Heart left ventricle (tissue), 13 donors: ENCODE data around the gene DGUOK.

Experiments
- POLR2A ChIP-seq, 2 donors: fragments of 450-650 bp; IDR thresholded peaks; one replicate each; pipeline ENCODE4 v1.6.1; 2017; ENCODE audit warnings: antibody characterized with exemption in 2 of 2, mild to moderate bottlenecking in 2 of 2, moderate library complexity in 2 of 2
- TF ChIP-seq, protein P1 (sequence below), 12 donors: fragments of 200-600 bp; sonication (generic) in 4 of 12; IDR thresholded peaks; one replicate each; pipeline versions ENCODE4 v1.5.0 to v1.8.0; 2018 to 2022; ENCODE audit warnings: antibody characterized with exemption in 12 of 12, mild to moderate bottlenecking in 5 of 12
- donor health status: ischemic (EF 13 %, LVEDD 7.1; RV severe dilation, severe dysfunction).
- donor health status: DM: no; HTN: yes; CAD: no.
- donor health status: DM: no; HTN: no; CAD: no.
- donor health status: ischemic (EF 25% LVEDD 6.9; RV normal size, moderate dysfunction).
- donor health status: ischemic (EF 25% LVEDD 5.7; RV mildly dilated, moderate dysfunction).
- donor health status: ischemic (EF 35%, LVEDD 5.7; RV mildly dilated, moderate dysfunction).
- donor health status: nonischemic (EF 11% LVEDD 7.7; RV severe dilation, severe dysfunction).
- donor health status: DM: yes; HTN: yes; CAD: no.
- donor health status: PGD.
- donor health status: ischemic (EF 29% LVEDD 5.4; RV normal size, mild dysfunction).
- donor health status: nonischemic (EF 23%, LVEDD 6.1; RV moderate dilation, normal function).

DNA sequence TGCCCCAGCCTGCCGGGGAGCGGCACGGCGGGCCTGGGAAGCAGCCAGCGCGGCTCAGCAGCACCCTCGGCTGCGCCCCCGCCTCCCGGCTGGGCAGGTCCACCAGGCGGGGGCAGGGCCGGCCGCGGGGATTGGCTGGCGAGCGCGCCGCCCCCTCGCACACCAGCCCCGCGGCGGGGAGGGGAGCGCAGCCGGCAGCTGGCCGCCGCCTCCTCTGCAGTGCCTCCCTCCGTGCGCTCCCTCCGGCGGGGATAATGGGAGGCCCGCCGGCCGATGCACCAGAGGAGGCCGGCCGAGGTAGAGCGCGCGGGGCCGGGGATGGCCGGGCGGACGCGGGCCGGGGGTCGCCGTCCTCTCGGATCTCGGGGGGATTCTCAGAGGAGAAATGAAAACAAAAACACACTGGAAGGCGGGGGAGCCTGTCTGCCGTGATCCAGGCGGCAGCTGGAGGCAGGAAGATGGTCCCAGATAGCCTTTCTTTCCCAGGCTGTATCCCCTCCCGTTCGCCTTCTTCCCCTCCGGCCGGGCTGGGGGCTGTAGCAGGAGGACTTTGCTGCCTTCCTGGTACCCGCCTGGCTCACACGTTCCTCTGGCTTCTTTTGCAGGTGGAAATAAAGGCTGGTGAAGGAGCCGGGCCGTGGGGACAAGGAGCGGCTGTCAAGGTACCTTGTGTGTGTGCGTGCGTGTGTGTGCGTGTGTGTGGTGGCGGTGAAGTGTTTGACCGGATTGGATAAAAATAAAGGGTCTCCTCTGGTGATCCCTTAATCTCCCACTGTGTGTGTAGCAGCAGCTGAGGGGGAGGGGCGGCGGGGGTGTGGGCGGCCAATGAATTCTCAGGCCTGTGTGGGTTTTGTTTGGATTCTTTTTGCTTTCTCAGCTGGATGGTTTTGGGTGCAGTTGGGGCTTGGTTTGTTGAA lies 76.1 kb downstream of the DGUOK start:
- peak; percentile 66 to 85 for TF ChIP-seq POLR2A (IDR thresholded peaks at IDR 0.05)
- TF ChIP-seq, protein P1, sequence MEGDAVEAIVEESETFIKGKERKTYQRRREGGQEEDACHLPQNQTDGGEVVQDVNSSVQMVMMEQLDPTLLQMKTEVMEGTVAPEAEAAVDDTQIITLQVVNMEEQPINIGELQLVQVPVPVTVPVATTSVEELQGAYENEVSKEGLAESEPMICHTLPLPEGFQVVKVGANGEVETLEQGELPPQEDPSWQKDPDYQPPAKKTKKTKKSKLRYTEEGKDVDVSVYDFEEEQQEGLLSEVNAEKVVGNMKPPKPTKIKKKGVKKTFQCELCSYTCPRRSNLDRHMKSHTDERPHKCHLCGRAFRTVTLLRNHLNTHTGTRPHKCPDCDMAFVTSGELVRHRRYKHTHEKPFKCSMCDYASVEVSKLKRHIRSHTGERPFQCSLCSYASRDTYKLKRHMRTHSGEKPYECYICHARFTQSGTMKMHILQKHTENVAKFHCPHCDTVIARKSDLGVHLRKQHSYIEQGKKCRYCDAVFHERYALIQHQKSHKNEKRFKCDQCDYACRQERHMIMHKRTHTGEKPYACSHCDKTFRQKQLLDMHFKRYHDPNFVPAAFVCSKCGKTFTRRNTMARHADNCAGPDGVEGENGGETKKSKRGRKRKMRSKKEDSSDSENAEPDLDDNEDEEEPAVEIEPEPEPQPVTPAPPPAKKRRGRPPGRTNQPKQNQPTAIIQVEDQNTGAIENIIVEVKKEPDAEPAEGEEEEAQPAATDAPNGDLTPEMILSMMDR (IDR thresholded peaks at IDR 0.05): peak in 2 of 12 donors; percentile 11 to 48
